ENCODE data around the gene VSIG10L2.

The VSIG10L2 gene

GRCh38 chr11:125931116-125931515 lies 14.7 kb upstream of the VSIG10L2 start:
- H3K4me3 ChIP-seq = no peak overlapping the region
- no peak overlapping the region for H3K27ac ChIP-seq
- no peak for DNase-seq (ENCODE audit: low spot score)
- TF ChIP-seq CTCF (IDR thresholded peaks at IDR 0.05) = no peak

GRCh38 chr11:125931668-125932067 lies 14.2 kb upstream of the VSIG10L2 start:
- TF ChIP-seq CTCF (IDR thresholded peaks at IDR 0.05) = no peak
- Histone ChIP-seq H3K27ac (no peak overlapping the region), H3K4me3 (no peak overlapping the region)
- DNase-seq (ENCODE audit: low spot score) = no peak

GRCh38 chr11:125932301-125932700 lies 13.5 kb upstream of the VSIG10L2 start:
- Histone ChIP-seq H3K27ac (no peak overlapping the region), H3K4me3 (no peak overlapping the region)
- TF ChIP-seq CTCF (IDR thresholded peaks at IDR 0.05) = no peak
- DNase-seq (ENCODE audit: low spot score) = no peak

GRCh38 chr11:125933030-125933813 lies 12.6 kb upstream of the VSIG10L2 start:
- no peak overlapping the region for H3K27ac ChIP-seq
- TF ChIP-seq CTCF (IDR thresholded peaks at IDR 0.05) = no peak
- DNase-seq (ENCODE audit: low spot score) = no peak

GRCh38 chr11:125934473-125934872 lies 11.4 kb upstream of the VSIG10L2 start:
- Histone ChIP-seq H3K4me3 (no peak overlapping the region), H3K27ac (no peak overlapping the region)
- no peak for DNase-seq (ENCODE audit: low spot score)

More at GRCh38 chr11:125933030-125933813, 12.6 kb upstream of the VSIG10L2 start:
- H3K4me3 ChIP-seq = no peak overlapping the region

GRCh38 chr11:125935056-125935455 lies 10.8 kb upstream of the VSIG10L2 start:
- Histone ChIP-seq H3K27ac (no peak overlapping the region), H3K4me3 (no peak overlapping the region)
- TF ChIP-seq CTCF (IDR thresholded peaks at IDR 0.05) = no peak
- DNase-seq (ENCODE audit: low spot score) = no peak

More at GRCh38 chr11:125934473-125934872, 11.4 kb upstream of the VSIG10L2 start:
- TF ChIP-seq CTCF (IDR thresholded peaks at IDR 0.05) = no peak

- no peak overlapping the region for H3K27ac ChIP-seq
- no peak overlapping the region for H3K4me3 ChIP-seq
- no peak for DNase-seq (ENCODE audit: low spot score)
- no peak for TF ChIP-seq CTCF (IDR thresholded peaks at IDR 0.05)
These were observed 10.1 kb upstream of the VSIG10L2 start for GRCh38 chr11:125935618-125936199.

All from coronary artery (tissue), 2 donors.